ENCODE measurements around the gene WDR86.

The WDR86 gene, protein sequence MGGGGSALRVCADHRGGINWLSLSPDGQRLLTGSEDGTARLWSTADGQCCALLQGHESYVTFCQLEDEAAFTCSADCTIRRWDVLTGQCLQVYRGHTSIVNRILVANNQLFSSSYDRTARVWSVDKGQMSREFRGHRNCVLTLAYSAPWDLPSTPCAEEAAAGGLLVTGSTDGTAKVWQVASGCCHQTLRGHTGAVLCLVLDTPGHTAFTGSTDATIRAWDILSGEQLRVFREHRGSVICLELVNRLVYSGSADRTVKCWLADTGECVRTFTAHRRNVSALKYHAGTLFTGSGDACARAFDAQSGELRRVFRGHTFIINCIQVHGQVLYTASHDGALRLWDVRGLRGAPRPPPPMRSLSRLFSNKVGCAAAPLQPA

DNA sequence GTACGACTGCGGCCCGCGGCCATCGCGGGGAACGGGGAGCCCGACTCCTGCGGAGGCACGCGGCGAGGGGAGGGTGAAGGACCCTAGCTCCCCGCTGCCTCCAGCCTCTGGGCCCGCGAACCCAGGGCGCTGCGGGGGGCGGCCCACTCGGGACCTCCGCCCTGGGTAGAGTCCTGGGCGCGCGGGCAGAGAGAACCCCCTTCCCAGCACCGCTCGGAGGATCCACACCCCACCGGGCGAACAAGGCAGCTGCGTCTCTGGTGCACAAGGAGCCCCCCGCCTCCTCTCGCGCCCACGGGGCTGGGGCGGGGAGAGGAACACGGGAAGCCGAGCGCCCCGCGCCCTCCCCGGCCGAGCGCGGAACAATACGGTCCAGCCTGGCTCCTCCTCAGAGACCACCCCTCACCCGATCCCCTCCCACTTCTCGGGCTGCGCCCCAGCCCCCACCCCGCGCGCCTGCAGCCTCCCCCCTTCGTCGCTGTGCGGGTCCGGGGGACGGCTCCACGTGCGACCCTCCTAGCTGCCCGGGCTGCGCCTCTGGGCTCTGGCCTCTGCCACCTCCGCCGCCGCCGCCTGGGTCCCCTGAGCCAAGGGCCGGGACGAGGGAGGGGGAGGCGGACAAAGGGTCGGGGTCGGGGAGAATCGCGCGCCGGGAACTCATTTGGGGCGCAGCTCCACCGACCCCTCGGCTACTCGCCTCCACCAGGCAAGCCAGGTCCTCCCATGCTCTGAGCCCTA, at the start of gene WDR86:
Gene WDR86 (minus strand): TSS at position 372 of the 738 bp plus-strand sequence. CDS start 449 bp downstream, outside the sequence.
- Histone ChIP-seq H3K36me3 (ENCODE audit: control insufficient read depth in 5 of 5, insufficient read depth in 5 of 5, low read length in 5 of 5) (no peaks in the 10 kb centered on the region), H3K4me1 (ENCODE audit: control insufficient read depth in 5 of 5, insufficient read depth in 5 of 5, low read length in 5 of 5) (peaks cover 0 to 36% (median 25%) of the 10 kb centered on the region in 5 donors), H3K27me3 (ENCODE audit: control insufficient read depth in 5 of 5, insufficient read depth in 4 of 5, low read length in 5 of 5) (peaks cover 0 to 30% (median 23%) of the 10 kb centered on the region in 5 donors), H3K9me3 (ENCODE audit: control insufficient read depth in 5 of 5, low read length in 5 of 5) (no peaks in the 10 kb centered on the region), H3K27ac (ENCODE audit: low read depth, low read length) (peak within 1 kb of the TSS; percentile 6), H3K4me3 (ENCODE audit: low read depth in 1 of 5, low read length in 5 of 5) (peak within 1 kb of the TSS; percentile 48 to 71 (median 61)), H3K9ac (ENCODE audit: low read length in 5 of 5) (peak within 1 kb of the TSS in 4 of 5 donors; percentile 30 to 78 (median 46))

DNA sequence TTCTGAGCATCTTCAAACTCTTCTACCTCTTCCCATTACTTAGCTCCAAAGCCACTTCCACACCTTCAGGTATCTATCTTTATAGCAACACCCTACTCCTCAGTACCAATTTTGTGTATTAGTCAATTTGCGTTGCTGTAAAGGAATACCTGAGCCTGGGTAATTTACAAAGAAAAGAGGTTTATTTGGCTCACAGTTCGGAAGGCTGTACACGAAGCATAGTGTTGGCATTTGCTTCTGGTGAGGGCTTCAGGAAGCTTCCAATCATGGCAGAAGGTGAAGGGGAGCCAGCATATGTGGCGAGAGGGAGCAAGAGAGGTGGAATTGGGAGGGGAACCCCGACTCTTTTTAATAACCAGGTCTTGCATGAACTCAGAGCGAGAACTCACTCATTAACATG, 47.7 kb upstream of the WDR86 start:
- Histone ChIP-seq H3K9me3 (ENCODE audit: control insufficient read depth in 5 of 5, low read length in 5 of 5) (peaks cover 0 to 5% (median 2%) of the 10 kb centered on the region in 5 donors), H3K27ac (ENCODE audit: low read depth, low read length) (no peak overlapping the region), H3K36me3 (ENCODE audit: control insufficient read depth in 5 of 5, insufficient read depth in 5 of 5, low read length in 5 of 5) (no peaks in the 10 kb centered on the region), H3K9ac (ENCODE audit: low read length in 5 of 5) (no peak overlapping the region), H3K27me3 (ENCODE audit: control insufficient read depth in 5 of 5, insufficient read depth in 4 of 5, low read length in 5 of 5) (no peaks in the 10 kb centered on the region), H3K4me1 (ENCODE audit: control insufficient read depth in 5 of 5, insufficient read depth in 5 of 5, low read length in 5 of 5) (peaks cover 6 to 43% (median 30%) of the 10 kb centered on the region in 5 donors), H3K4me3 (ENCODE audit: low read depth in 1 of 5, low read length in 5 of 5) (no peak overlapping the region)

DNA sequence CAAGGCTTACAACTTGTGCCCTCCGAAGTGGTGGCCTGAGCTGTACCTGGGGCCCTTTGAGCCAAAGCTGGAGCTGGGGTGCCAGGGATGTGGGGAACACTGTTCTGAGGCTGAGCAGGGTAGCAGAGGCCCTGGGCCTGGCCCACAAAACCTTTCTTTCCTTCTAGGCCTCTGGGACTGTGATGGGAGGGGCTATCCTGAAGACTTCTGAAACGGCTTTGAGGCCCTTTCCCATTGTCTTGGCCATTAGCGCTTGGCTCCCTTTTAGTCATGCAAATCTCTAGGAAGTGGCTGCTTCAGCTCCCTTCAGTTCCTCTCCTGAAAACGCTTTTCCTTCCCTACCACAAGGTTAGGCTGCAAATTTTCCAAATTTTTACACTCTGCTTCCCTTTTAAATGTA, 46.9 kb upstream of the WDR86 start:
- H3K9me3 ChIP-seq (ENCODE audit: control insufficient read depth in 5 of 5, low read length in 5 of 5): no peaks in the 10 kb centered on the region
- no peaks in the 10 kb centered on the region for H3K36me3 ChIP-seq (ENCODE audit: control insufficient read depth in 5 of 5, insufficient read depth in 5 of 5, low read length in 5 of 5)
- no peak overlapping the region for H3K27ac ChIP-seq (ENCODE audit: low read depth, low read length)
- H3K27me3 ChIP-seq (ENCODE audit: control insufficient read depth in 5 of 5, insufficient read depth in 4 of 5, low read length in 5 of 5): no peaks in the 10 kb centered on the region
- no peak overlapping the region for H3K4me3 ChIP-seq (ENCODE audit: low read depth in 1 of 5, low read length in 5 of 5)
- H3K4me1 ChIP-seq (ENCODE audit: control insufficient read depth in 5 of 5, insufficient read depth in 5 of 5, low read length in 5 of 5): peaks cover 6 to 39% (median 28%) of the 10 kb centered on the region in 5 donors
- H3K9ac ChIP-seq (ENCODE audit: low read length in 5 of 5): no peak overlapping the region

- Histone ChIP-seq H3K9ac (ENCODE audit: low read length in 5 of 5) (no peak overlapping the region), H3K9me3 (ENCODE audit: control insufficient read depth in 5 of 5, low read length in 5 of 5) (no peaks in the 10 kb centered on the region), H3K4me3 (ENCODE audit: low read depth in 1 of 5, low read length in 5 of 5) (no peak overlapping the region), H3K27ac (ENCODE audit: low read depth, low read length) (no peak overlapping the region), H3K36me3 (ENCODE audit: control insufficient read depth in 5 of 5, insufficient read depth in 5 of 5, low read length in 5 of 5) (no peaks in the 10 kb centered on the region), H3K4me1 (ENCODE audit: control insufficient read depth in 5 of 5, insufficient read depth in 5 of 5, low read length in 5 of 5) (peaks cover 6 to 34% (median 23%) of the 10 kb centered on the region in 5 donors), H3K27me3 (ENCODE audit: control insufficient read depth in 5 of 5, insufficient read depth in 4 of 5, low read length in 5 of 5) (no peaks in the 10 kb centered on the region)
These were observed 46.4 kb upstream of the WDR86 start for GRCh38 chr7:151456276-151456675.

- Histone ChIP-seq H3K4me1 (ENCODE audit: control insufficient read depth in 5 of 5, insufficient read depth in 5 of 5, low read length in 5 of 5) (peaks cover 4 to 28% (median 18%) of the 10 kb centered on the region in 5 donors), H3K9ac (ENCODE audit: low read length in 5 of 5) (no peak overlapping the region), H3K36me3 (ENCODE audit: control insufficient read depth in 5 of 5, insufficient read depth in 5 of 5, low read length in 5 of 5) (no peaks in the 10 kb centered on the region), H3K27ac (ENCODE audit: low read depth, low read length) (no peak overlapping the region), H3K9me3 (ENCODE audit: control insufficient read depth in 5 of 5, low read length in 5 of 5) (no peaks in the 10 kb centered on the region), H3K27me3 (ENCODE audit: control insufficient read depth in 5 of 5, insufficient read depth in 4 of 5, low read length in 5 of 5) (no peaks in the 10 kb centered on the region), H3K4me3 (ENCODE audit: low read depth in 1 of 5, low read length in 5 of 5) (no peak overlapping the region)
These were observed 45.9 kb upstream of the WDR86 start for GRCh38 chr7:151455690-151456089.

DNA sequence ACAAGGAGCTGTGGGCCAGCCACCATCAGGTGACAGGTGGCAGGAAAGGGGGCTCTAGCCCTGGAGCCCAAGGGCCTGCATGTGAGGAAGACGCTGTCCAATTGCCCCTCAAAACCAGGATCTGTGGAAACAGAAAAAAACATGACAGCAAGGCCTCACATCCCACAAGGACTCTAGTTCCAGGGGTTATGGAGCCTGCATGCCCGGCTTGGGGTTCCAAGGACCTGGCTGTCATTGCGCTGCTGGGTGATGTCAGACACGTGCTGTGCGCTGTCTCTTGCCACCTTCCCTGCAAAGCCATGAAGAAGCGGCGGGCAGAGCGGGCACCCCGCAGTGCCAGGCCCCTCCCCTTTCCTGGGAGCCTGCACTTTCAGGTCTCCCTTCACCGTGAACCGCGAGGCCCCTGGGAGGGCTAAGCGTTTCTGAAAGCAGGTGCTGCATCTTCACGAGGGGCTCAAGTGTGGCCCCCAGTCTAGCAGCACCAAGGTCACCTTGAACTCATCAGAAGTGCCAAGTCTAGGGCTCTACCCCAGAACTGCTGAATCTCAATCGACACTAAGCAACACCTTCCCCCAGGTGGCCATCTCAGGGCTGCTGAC, 45.2 kb upstream of the WDR86 start:
- no peak overlapping the region for H3K27ac ChIP-seq (ENCODE audit: low read depth, low read length)

DNA sequence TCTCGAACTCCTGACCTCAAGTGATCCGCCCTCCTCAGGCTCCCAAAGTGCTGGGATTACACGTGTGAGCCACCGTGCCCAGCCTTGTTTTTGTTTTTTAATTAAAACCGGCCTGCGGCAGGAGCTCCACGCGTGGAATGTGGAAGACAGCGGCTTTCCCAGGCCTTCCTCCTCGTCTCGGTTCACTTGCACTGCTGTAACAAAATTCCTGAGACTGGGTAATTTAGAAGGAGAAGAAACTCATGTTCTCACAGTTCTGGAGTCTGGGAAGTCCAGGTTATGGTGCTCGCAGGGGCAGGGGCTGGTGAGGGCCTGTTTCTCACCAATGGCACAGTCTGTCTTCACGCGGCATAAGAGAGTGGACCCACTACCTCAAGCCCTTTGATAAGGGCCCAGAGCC, 44.5 kb upstream of the WDR86 start:
- Histone ChIP-seq H3K4me3 (ENCODE audit: low read depth in 1 of 5, low read length in 5 of 5) (no peak overlapping the region), H3K36me3 (ENCODE audit: control insufficient read depth in 5 of 5, insufficient read depth in 5 of 5, low read length in 5 of 5) (no peaks in the 10 kb centered on the region), H3K27ac (ENCODE audit: low read depth, low read length) (no peak overlapping the region), H3K9me3 (ENCODE audit: control insufficient read depth in 5 of 5, low read length in 5 of 5) (no peaks in the 10 kb centered on the region), H3K4me1 (ENCODE audit: control insufficient read depth in 5 of 5, insufficient read depth in 5 of 5, low read length in 5 of 5) (peaks cover 0 to 14% (median 4%) of the 10 kb centered on the region in 5 donors), H3K9ac (ENCODE audit: low read length in 5 of 5) (no peak overlapping the region), H3K27me3 (ENCODE audit: control insufficient read depth in 5 of 5, insufficient read depth in 4 of 5, low read length in 5 of 5) (no peaks in the 10 kb centered on the region)

More for the DNA sequence above, 45.2 kb upstream of the WDR86 start:
- H3K9ac ChIP-seq (ENCODE audit: low read length in 5 of 5): no peak overlapping the region
- no peak overlapping the region for H3K4me3 ChIP-seq (ENCODE audit: low read depth in 1 of 5, low read length in 5 of 5)
- H3K9me3 ChIP-seq (ENCODE audit: control insufficient read depth in 5 of 5, low read length in 5 of 5): no peaks in the 10 kb centered on the region
- H3K4me1 ChIP-seq (ENCODE audit: control insufficient read depth in 5 of 5, insufficient read depth in 5 of 5, low read length in 5 of 5): peaks cover 2 to 21% (median 11%) of the 10 kb centered on the region in 5 donors
- no peaks in the 10 kb centered on the region for H3K27me3 ChIP-seq (ENCODE audit: control insufficient read depth in 5 of 5, insufficient read depth in 4 of 5, low read length in 5 of 5)
- H3K36me3 ChIP-seq (ENCODE audit: control insufficient read depth in 5 of 5, insufficient read depth in 5 of 5, low read length in 5 of 5): no peaks in the 10 kb centered on the region

- H3K27ac ChIP-seq (ENCODE audit: low read depth, low read length): no peak overlapping the region
- H3K4me3 ChIP-seq (ENCODE audit: low read depth in 1 of 5, low read length in 5 of 5): no peak overlapping the region
- no peaks in the 10 kb centered on the region for H3K36me3 ChIP-seq (ENCODE audit: control insufficient read depth in 5 of 5, insufficient read depth in 5 of 5, low read length in 5 of 5)
- no peaks in the 10 kb centered on the region for H3K27me3 ChIP-seq (ENCODE audit: control insufficient read depth in 5 of 5, insufficient read depth in 4 of 5, low read length in 5 of 5)
- no peak overlapping the region for H3K9ac ChIP-seq (ENCODE audit: low read length in 5 of 5)
- no peaks in the 10 kb centered on the region for H3K9me3 ChIP-seq (ENCODE audit: control insufficient read depth in 5 of 5, low read length in 5 of 5)
- H3K4me1 ChIP-seq (ENCODE audit: control insufficient read depth in 5 of 5, insufficient read depth in 5 of 5, low read length in 5 of 5): peaks cover 0 to 12% (median 1%) of the 10 kb centered on the region in 5 donors
These were observed 43.5 kb upstream of the WDR86 start for GRCh38 chr7:151453326-151453791.

GRCh38 chr7:151452680-151453325, 43.0 kb upstream of the WDR86 start:
- H3K9me3 ChIP-seq (ENCODE audit: control insufficient read depth in 5 of 5, low read length in 5 of 5): no peaks in the 10 kb centered on the region
- H3K27me3 ChIP-seq (ENCODE audit: control insufficient read depth in 5 of 5, insufficient read depth in 4 of 5, low read length in 5 of 5): no peaks in the 10 kb centered on the region
- H3K9ac ChIP-seq (ENCODE audit: low read length in 5 of 5): no peak overlapping the region
- H3K27ac ChIP-seq (ENCODE audit: low read depth, low read length): no peak overlapping the region
- no peak overlapping the region for H3K4me3 ChIP-seq (ENCODE audit: low read depth in 1 of 5, low read length in 5 of 5)
- no peaks in the 10 kb centered on the region for H3K36me3 ChIP-seq (ENCODE audit: control insufficient read depth in 5 of 5, insufficient read depth in 5 of 5, low read length in 5 of 5)
- H3K4me1 ChIP-seq (ENCODE audit: control insufficient read depth in 5 of 5, insufficient read depth in 5 of 5, low read length in 5 of 5): peaks cover 0 to 17% (median 6%) of the 10 kb centered on the region in 5 donors
